ENCODE data around the gene CIAPIN1.
"Not testable (repeated sequence)": the region's sequence is repeated elsewhere in the genome, so short reads cannot be mapped to it uniquely, and the experiment has no call there.

DNA sequence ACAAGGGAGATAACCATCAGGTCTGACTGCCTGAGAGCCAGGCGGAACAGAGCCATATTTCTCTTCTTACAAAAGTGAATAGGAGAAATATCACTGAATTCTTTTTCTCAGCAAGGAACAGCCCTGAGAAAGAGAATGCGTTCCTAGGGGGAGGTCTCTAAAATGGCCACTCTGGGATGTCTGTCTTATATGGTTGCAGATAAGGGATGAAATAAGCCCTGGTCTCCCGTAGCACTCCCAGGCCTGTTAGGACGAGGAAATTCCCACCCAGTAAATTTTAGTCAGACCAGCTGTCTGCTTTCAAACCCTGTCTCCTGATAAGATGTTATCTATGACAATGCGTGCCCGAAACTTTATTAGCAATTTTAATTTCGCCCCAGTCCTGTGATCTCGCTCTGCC lies 7.2 kb downstream of the CIAPIN1 start:
- TF ChIP-seq POLR2A (IDR thresholded peaks at IDR 0.05), result not testable (repeated sequence)
- TF ChIP-seq, protein P1, sequence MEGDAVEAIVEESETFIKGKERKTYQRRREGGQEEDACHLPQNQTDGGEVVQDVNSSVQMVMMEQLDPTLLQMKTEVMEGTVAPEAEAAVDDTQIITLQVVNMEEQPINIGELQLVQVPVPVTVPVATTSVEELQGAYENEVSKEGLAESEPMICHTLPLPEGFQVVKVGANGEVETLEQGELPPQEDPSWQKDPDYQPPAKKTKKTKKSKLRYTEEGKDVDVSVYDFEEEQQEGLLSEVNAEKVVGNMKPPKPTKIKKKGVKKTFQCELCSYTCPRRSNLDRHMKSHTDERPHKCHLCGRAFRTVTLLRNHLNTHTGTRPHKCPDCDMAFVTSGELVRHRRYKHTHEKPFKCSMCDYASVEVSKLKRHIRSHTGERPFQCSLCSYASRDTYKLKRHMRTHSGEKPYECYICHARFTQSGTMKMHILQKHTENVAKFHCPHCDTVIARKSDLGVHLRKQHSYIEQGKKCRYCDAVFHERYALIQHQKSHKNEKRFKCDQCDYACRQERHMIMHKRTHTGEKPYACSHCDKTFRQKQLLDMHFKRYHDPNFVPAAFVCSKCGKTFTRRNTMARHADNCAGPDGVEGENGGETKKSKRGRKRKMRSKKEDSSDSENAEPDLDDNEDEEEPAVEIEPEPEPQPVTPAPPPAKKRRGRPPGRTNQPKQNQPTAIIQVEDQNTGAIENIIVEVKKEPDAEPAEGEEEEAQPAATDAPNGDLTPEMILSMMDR (IDR thresholded peaks at IDR 0.05), result not testable (repeated sequence)

Measured in uterus (tissue), 2 donors.